Fibroblast of the aortic adventitia (primary cell): ENCODE measurements around the gene TPCN1. TPM values are rescaled to one million over a fixed set of nuclear protein-coding genes. Genes with fewer than 3 reads are reported as not detected.

Source experiments
- DNase-seq: peaks from one replicate; pipeline ENCODE4 v3.0.0-alpha.2; 2010; ENCODE audit warnings: low read depth
- H3K4me3 ChIP-seq: 2 replicates; pipeline ENCODE4 v1.5.1; 2011; ENCODE audit warnings: low read depth, mild to moderate bottlenecking, control low read depth, low read length, moderate library complexity
- CTCF ChIP-seq: IDR thresholded peaks from 2 replicates; pipeline ENCODE4 v1.5.1; 2011; ENCODE audit warnings: mild to moderate bottlenecking, low read length, control low read depth, inconsistent platforms; ENCODE audit not compliant: insufficient read depth
- total RNA-seq: library from RNA; depleted of rRNA; stranded (reverse); fragments of >200 nt; gene quantifications from 2 replicates; pipeline ENCODE4 v1.2.3, GENCODE V29; 2012; ENCODE audit warnings: low replicate concordance

The TPCN1 gene
- total RNA-seq, 1 donor = 20.4 TPM

- TF ChIP-seq CTCF = no peak
- H3K4me3 ChIP-seq = no peak overlapping the region
- peak; percentile 98 for DNase-seq
Observed at GRCh38 chr12:113214895-113215400, 6.3 kb upstream of the TPCN1 start.

- TF ChIP-seq CTCF = no peak
- DNase-seq = no peak
- no peak overlapping the region for H3K4me3 ChIP-seq
Observed at GRCh38 chr12:113216027-113216426, 5.2 kb upstream of the TPCN1 start.

- no peak for TF ChIP-seq CTCF
- peak overlapping the region; percentile 93 for H3K4me3 ChIP-seq
- DNase-seq = no peak
Observed at GRCh38 chr12:113220593-113221180, 577 bp upstream of the TPCN1 start.

GRCh38 chr12:113221997-113222729 lies 899 bp downstream of the TPCN1 start:
- no peak for TF ChIP-seq CTCF
- H3K4me3 ChIP-seq = peak overlapping the region; percentile 94
- no peak for DNase-seq

- DNase-seq = peak; percentile 88
- peak overlapping the region; percentile 94 for H3K4me3 ChIP-seq
- TF ChIP-seq CTCF = peak; percentile 12
Observed at GRCh38 chr12:113222730-113223531, 1.7 kb downstream of the TPCN1 start.

GRCh38 chr12:113224955-113225354 lies 3.7 kb downstream of the TPCN1 start:
- TF ChIP-seq CTCF = no peak
- no peak for DNase-seq
- H3K4me3 ChIP-seq = no peak overlapping the region
